K562 (cell line): ENCODE data around the gene SPCS2. TPM values are rescaled to one million over a fixed set of nuclear protein-coding genes. Genes with fewer than 3 reads are reported as not detected.

Source experiments
- BMI1 ChIP-seq: fragments of 150-350 bp; IDR thresholded peaks from 2 replicates; pipeline ENCODE4 v1.6.1; 2014; ENCODE audit warnings: low read length
- BRD4 ChIP-seq: fragments of 200-600 bp; sonication (generic); IDR thresholded peaks from 2 replicates; pipeline ENCODE4 v1.6.1; 2017; ENCODE audit warnings: inconsistent platforms
- DMBX1 ChIP-seq: fragments of 250-450 bp; sonication (Bioruptor Pico); IDR thresholded peaks from 2 replicates; pipeline ENCODE4 v1.8.0; 2022; ENCODE audit warnings: inconsistent platforms, mild to moderate bottlenecking, moderate library complexity, borderline replicate concordance
- E2F1 ChIP-seq: sonication (generic); formaldehyde crosslinking; IDR thresholded peaks from 2 replicates; pipeline ENCODE4 v1.8.1; 2023; ENCODE audit warnings: mild to moderate bottlenecking, missing genetic modification reagents, moderate library complexity
- ELK1 ChIP-seq: sonication (generic); formaldehyde crosslinking; IDR thresholded peaks from 2 replicates; pipeline ENCODE4 v1.8.1; 2022; ENCODE audit warnings: missing genetic modification reagents
- EP300 ChIP-seq: IDR thresholded peaks from 2 replicates; pipeline ENCODE4 v1.6.1; 2012; ENCODE audit warnings: low read length, improper control_type of control experiment
- L3MBTL2 ChIP-seq: fragments of 450-650 bp; IDR thresholded peaks from 2 replicates; pipeline ENCODE4 v1.6.1; 2016; ENCODE audit warnings: mild to moderate bottlenecking, moderate library complexity
- POLR2A ChIP-seq: fragments of 450-650 bp; conservative IDR thresholded peaks from 2 replicates; pipeline ENCODE4 v1.6.1; 2016
- POU5F1 ChIP-seq: fragments of 150-350 bp; IDR thresholded peaks from 2 replicates; pipeline ENCODE4 v1.6.1; 2014; ENCODE audit warnings: borderline replicate concordance, low read length, low read depth, mild to moderate bottlenecking; ENCODE audit not compliant: partially characterized antibody
- PURB ChIP-seq: sonication (generic); formaldehyde crosslinking; IDR thresholded peaks from 2 replicates; pipeline ENCODE4 v1.9.0; 2021; ENCODE audit warnings: low read depth, mild to moderate bottlenecking, missing genetic modification reagents
- TCF7L2 ChIP-seq: fragments of 150-350 bp; IDR thresholded peaks from 2 replicates; pipeline ENCODE4 v1.6.1; 2016; ENCODE audit warnings: low read depth, mild to moderate bottlenecking, low read length, moderate library complexity
- ZC3H4 ChIP-seq: sonication (generic); formaldehyde crosslinking; IDR thresholded peaks from 2 replicates; pipeline ENCODE4 v1.9.0; 2021; ENCODE audit warnings: missing genetic modification reagents, borderline replicate concordance
- ZFP36 ChIP-seq: fragments of 150-350 bp; IDR thresholded peaks from 2 replicates; pipeline ENCODE4 v1.6.1; 2018; ENCODE audit warnings: low read length, low read depth; ENCODE audit not compliant: partially characterized antibody
- ZFX ChIP-seq: sonication (generic); formaldehyde crosslinking; IDR thresholded peaks from 2 replicates; pipeline ENCODE4 v1.8.0; 2022; ENCODE audit warnings: mild to moderate bottlenecking, missing genetic modification reagents, moderate library complexity
- ZNF165 ChIP-seq: fragments of 250-450 bp; sonication (Bioruptor Pico); IDR thresholded peaks from 2 replicates; pipeline ENCODE4 v1.4.0; 2020; ENCODE audit warnings: borderline replicate concordance
- ZNF212 ChIP-seq: fragments of 450-650 bp; formaldehyde crosslinking; IDR thresholded peaks from 2 replicates; pipeline ENCODE4 v1.4.0; 2020; ENCODE audit warnings: mild to moderate bottlenecking
- ZNF695 ChIP-seq: fragments of 450-650 bp; formaldehyde crosslinking; IDR thresholded peaks from 2 replicates; pipeline ENCODE4 v1.4.0; 2020; ENCODE audit warnings: mild to moderate bottlenecking, moderate library complexity
- polyA plus RNA-seq, 8 experiments: library from polyadenylated mRNA; depleted of rRNA in 4 of 8; stranded (reverse) in 5 of 8; unstranded in 3 of 8; fragments of >200 nt; fragmentation: Nextera tagmentation in 2 of 8; fragmentation: Illumina TruSeq in 1 of 8; extraction: Ambion mirVana in 2 of 8; extraction: Trizol in 1 of 8; gene quantifications; 2 replicates each; pipeline versions ENCODE4 v1.2.1 to v1.2.3, GENCODE V29; 2011 to 2014; ENCODE audit warnings: inconsistent platforms in 1 of 8, missing spikeins in 1 of 8
- total RNA-seq, 7 experiments: library from RNA; depleted of rRNA in 6 of 7; stranded (reverse); fragments of >200 nt in 6 of 7; fragmentation: Illumina TruSeq in 2 of 7; extraction: Trizol in 2 of 7; gene quantifications; 2 replicates each; pipeline versions ENCODE4 v1.2.1 to v1.2.3, GENCODE V29; 2011 to 2021; ENCODE audit warnings: low replicate concordance in 1 of 7
- TF ChIP-seq, protein P1 (sequence below), 2 experiments: IDR thresholded peaks; 2 replicates each; pipeline ENCODE4 v1.6.1; 2011; ENCODE audit warnings: borderline replicate concordance in 1 of 2, control low read depth in 1 of 2, low read depth in 1 of 2, low read length in 1 of 2, mild to moderate bottlenecking in 1 of 2, mixed read lengths in 1 of 2, moderate library complexity in 1 of 2; ENCODE audit not compliant: insufficient read depth in 1 of 2, insufficient read length in 1 of 2, poor library complexity in 1 of 2, severe bottlenecking in 1 of 2; ENCODE audit errors: extremely low read depth in 1 of 2
- TF ChIP-seq, protein P2 (sequence below), 2 experiments: fragments of 250-450 bp in 1 of 2; fragments of 450-650 bp in 1 of 2; sonication (Bioruptor Pico) in 1 of 2; IDR thresholded peaks; 2 replicates each; pipeline versions ENCODE4 v1.6.1 to v1.8.0; 2016 to 2021; ENCODE audit warnings: mild to moderate bottlenecking in 2 of 2, moderate library complexity in 2 of 2, missing compliant biosample characterization in 1 of 2, missing genetic modification characterization in 1 of 2
- TF ChIP-seq, protein P3 (sequence below): fragments of 250-450 bp; sonication (Bioruptor Pico); IDR thresholded peaks from 2 replicates; pipeline ENCODE4 v1.5.1; 2021; ENCODE audit warnings: mild to moderate bottlenecking
- TF ChIP-seq, protein P4 (sequence below): fragments of 250-450 bp; sonication (Bioruptor Pico); IDR thresholded peaks from 2 replicates; pipeline ENCODE4 v1.4.0; 2020; ENCODE audit warnings: mild to moderate bottlenecking

SPCS2 gene
- total and polyA plus RNA-seq, 9 of the 15 experiments (the other 6 are each of a cell fraction or from before 2014, with no cell fraction given) = 38.2 to 458 (median 193) TPM

DNA sequence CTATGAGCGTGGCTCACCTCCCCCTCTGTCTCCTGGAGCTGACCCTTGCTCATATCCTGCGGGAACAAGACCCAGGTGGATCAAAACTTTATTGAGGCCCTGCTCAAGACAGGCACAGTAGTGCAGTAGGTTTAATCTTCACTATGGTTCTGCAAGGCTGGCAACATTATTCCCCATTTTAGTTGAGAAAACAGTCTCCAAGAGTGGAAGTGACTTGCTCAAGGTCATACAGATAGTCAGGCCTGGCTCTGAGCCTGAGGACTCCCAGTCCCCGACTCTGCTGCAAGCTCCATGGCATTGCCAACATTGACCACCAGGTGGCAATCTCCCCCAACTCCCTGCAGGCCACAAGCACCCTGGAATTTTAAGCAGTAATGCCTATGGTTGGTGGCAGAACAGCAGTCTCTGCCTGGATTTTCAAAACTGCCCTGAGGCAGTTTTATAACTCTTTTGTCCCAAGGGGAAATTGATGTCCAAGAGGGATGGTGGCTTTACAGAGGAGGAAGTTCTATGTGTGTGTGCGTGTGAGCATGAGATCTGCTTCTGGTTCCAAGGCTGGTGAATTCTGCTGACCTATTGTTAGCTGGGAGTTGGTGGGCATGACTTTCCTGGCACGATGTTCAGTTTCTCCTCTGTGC is 73.8 kb downstream of the SPCS2 start (continued):
- TF ChIP-seq E2F1 (CRISPR knock-in tag) (no peak), POLR2A (no peak), PURB (CRISPR knock-in tag) (no peak), ZNF165 (CRISPR knock-in tag) (peak; percentile 80), DMBX1 (peak; percentile 68; the same call in 1 of the 2 replicates), TCF7L2 (no peak), POU5F1 (no peak), ZFX (peak; percentile 36; the same call in 1 of the 2 replicates), ZC3H4 (CRISPR knock-in tag) (no peak), ZFP36 (peak; percentile 79), EP300 (peak; percentile 46), ZNF212 (CRISPR knock-in tag) (0 out of 2 replicates have a peak, but pooled peaks have one; percentile 23), ELK1 (no peak), L3MBTL2 (no peak), BRD4 (no peak), BMI1 (no peak), ZNF695 (CRISPR knock-in tag) (no peak)
- TF ChIP-seq, protein P1, sequence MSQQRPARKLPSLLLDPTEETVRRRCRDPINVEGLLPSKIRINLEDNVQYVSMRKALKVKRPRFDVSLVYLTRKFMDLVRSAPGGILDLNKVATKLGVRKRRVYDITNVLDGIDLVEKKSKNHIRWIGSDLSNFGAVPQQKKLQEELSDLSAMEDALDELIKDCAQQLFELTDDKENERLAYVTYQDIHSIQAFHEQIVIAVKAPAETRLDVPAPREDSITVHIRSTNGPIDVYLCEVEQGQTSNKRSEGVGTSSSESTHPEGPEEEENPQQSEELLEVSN (IDR thresholded peaks at IDR 0.05; ENCODE audit: borderline replicate concordance in 1 of 2, extremely low read depth in 1 of 2, insufficient read depth in 1 of 2, insufficient read length in 1 of 2, low read depth in 1 of 2, low read length in 1 of 2, poor library complexity in 1 of 2, severe bottlenecking in 1 of 2) = no peak
- TF ChIP-seq, protein P2, sequence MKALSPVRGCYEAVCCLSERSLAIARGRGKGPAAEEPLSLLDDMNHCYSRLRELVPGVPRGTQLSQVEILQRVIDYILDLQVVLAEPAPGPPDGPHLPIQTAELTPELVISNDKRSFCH (CRISPR knock-in tag; IDR thresholded peaks at IDR 0.05) = no peak
- TF ChIP-seq, protein P2 (tag; IDR thresholded peaks at IDR 0.05) = no peak
- TF ChIP-seq, protein P3, sequence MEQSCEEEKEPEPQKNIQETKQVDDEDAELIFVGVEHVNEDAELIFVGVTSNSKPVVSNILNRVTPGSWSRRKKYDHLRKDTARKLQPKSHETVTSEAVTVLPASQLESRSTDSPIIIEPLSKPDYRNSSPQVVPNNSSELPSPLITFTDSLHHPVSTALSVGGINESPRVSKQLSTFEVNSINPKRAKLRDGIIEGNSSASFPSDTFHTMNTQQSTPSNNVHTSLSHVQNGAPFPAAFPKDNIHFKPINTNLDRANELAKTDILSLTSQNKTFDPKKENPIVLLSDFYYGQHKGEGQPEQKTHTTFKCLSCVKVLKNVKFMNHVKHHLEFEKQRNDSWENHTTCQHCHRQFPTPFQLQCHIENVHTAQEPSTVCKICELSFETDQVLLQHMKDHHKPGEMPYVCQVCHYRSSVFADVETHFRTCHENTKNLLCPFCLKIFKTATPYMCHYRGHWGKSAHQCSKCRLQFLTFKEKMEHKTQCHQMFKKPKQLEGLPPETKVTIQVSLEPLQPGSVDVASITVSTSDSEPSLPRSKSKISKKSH (CRISPR knock-in tag) = no peak
- TF ChIP-seq, protein P4, sequence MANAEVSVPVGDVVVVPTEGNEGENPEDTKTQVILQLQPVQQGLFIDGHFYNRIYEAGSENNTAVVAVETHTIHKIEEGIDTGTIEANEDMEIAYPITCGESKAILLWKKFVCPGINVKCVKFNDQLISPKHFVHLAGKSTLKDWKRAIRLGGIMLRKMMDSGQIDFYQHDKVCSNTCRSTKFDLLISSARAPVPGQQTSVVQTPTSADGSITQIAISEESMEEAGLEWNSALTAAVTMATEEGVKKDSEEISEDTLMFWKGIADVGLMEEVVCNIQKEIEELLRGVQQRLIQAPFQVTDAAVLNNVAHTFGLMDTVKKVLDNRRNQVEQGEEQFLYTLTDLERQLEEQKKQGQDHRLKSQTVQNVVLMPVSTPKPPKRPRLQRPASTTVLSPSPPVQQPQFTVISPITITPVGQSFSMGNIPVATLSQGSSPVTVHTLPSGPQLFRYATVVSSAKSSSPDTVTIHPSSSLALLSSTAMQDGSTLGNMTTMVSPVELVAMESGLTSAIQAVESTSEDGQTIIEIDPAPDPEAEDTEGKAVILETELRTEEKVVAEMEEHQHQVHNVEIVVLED (CRISPR knock-in tag) = peak; percentile 45
